Lung (tissue), 12 donors: ENCODE measurements around the gene LIMK2. TPM values are rescaled to one million over a fixed set of nuclear protein-coding genes. Genes with fewer than 3 reads are reported as not detected.

ENCODE experiments used
- ATAC-seq: fragments of 200-7000 bp; cut with Tn5 transposase; one replicate; pipeline ENCODE4 v1.9.1; 2020; ENCODE audit warnings: moderate number of reproducible peaks; ENCODE audit not compliant: insufficient read depth, low FRiP score
- DNase-seq, 3 donors: peaks; one replicate each; pipeline ENCODE4 v3.0.0-alpha.2; 2013 to 2017
- H3K27ac ChIP-seq, 2 donors: one replicate each; pipeline ENCODE4 v1.5.1; 2013; ENCODE audit warnings: mild to moderate bottlenecking in 2 of 2, moderate library complexity in 2 of 2, control low read depth in 1 of 2, inconsistent platforms in 1 of 2, low read depth in 1 of 2, low read length in 1 of 2
- H3K27me3 ChIP-seq, 3 donors: one replicate each; pipeline ENCODE4 v1.5.1; 2013; ENCODE audit warnings: low read length in 2 of 3; ENCODE audit not compliant: control insufficient read depth in 3 of 3, insufficient read depth in 3 of 3
- H3K36me3 ChIP-seq, 4 donors: one replicate each; pipeline ENCODE4 v1.5.1; 2013; ENCODE audit warnings: low read length in 4 of 4, mild to moderate bottlenecking in 1 of 4, moderate library complexity in 1 of 4; ENCODE audit not compliant: control insufficient read depth in 4 of 4, insufficient read depth in 4 of 4
- H3K4me1 ChIP-seq, 5 donors: one replicate each; pipeline ENCODE4 v1.5.1; 2013; ENCODE audit warnings: low read length in 5 of 5, mild to moderate bottlenecking in 2 of 5, moderate library complexity in 1 of 5; ENCODE audit not compliant: control insufficient read depth in 5 of 5, insufficient read depth in 5 of 5
- H3K4me3 ChIP-seq: one replicate; pipeline ENCODE4 v1.5.1; 2013; ENCODE audit warnings: mild to moderate bottlenecking, control low read depth, moderate library complexity
- H3K9ac ChIP-seq, 2 donors: one replicate each; pipeline ENCODE4 v1.5.1; 2013; ENCODE audit warnings: low read length in 2 of 2, control low read depth in 1 of 2; ENCODE audit not compliant: insufficient read depth in 1 of 2
- H3K9me3 ChIP-seq, 4 donors: one replicate each; pipeline ENCODE4 v1.5.1; 2013; ENCODE audit warnings: low read length in 3 of 4, mild to moderate bottlenecking in 1 of 4, moderate library complexity in 1 of 4; ENCODE audit not compliant: control insufficient read depth in 4 of 4, insufficient read depth in 3 of 4
- WGBS, 2 donors: extraction: QIAGEN DNeasy Blood & Tissue Kit; methylation state at CpG; one replicate each; pipeline ENCODE4 v1.1.7; 2013; 5-methylcytosine and 5-hydroxymethylcytosine counted together
- polyA plus RNA-seq, 2 donors: library from polyadenylated mRNA; stranded (reverse); fragments of 200-250 nt; gene quantifications; one replicate each; pipeline ENCODE4 v1.2.1, GENCODE V29; 2013
- total RNA-seq, 2 donors: library from RNA; depleted of rRNA in 1 of 2; stranded (reverse); fragments of >200 nt in 1 of 2; gene quantifications; one replicate each; pipeline ENCODE4 v1.2.1, GENCODE V29; 2014 to 2021
- TF ChIP-seq, protein P1 (sequence below): IDR thresholded peaks from 2 replicates; pipeline ENCODE4 v1.5.1; 2012; ENCODE audit warnings: mild to moderate bottlenecking; ENCODE audit errors: control extremely low read depth, extremely low read depth
- donor health status: control.
- donor health status: control.
- donor health status: Bipolar disorder and iron deficiency.
- donor health status: healthy.
- donor health status: DM: yes; HTN: yes; CAD: no.

LIMK2 gene
- total and polyA plus RNA-seq, 4 donors, result 27.3 to 113 (median 81.4) TPM

DNA sequence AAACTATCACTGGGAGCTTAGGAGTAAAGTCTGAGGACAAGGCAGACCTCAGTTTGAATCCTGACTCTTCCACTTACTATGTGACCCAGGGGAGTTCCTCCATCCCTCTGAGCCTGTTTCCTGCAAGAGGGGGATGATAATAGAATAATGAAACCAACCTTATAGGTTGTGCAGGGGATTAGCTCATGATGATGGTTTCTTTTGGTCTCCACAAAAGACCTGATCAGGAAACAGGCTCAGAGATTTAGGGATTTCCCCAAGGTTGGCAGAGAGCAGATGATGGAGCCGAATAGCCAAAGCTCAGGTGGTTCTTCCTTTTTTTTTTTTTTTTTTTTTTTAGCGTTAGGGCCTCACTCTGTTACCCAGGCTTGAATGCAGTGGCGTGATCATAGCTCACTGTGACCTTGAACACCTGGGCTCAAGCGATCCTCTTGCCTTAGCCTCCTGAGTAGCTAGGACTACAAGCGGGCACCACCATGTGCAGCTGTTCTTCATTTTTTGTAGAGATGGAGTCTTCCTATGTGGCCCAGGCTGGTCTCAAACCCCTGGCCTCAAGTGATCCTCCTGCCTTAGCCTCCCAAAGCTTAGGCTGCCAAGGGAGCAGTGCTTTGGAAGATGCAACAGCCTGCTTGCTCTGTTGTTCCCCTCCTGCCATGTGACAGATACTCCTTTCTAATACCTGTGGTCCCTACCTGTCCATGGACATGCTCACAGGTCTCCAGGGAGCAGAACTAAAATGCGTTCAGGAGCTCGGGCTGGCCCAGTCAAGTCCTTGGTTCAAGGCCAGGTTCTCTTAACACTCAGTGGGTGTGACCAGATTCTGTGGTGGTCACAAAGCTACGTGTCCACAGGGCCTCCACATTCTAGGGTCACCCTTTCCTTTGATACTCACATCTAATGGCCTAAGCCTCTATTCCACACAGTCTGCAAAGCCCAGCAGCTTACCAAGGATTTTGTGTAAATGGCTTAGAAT, 111.8 kb downstream of the LIMK2 start:
- Histone ChIP-seq H3K9me3 (no peaks in the 10 kb centered on the region), H3K9ac (no peak overlapping the region), H3K4me1 (peaks cover 0 to 8% (median 0%) of the 10 kb centered on the region in 5 donors), H3K27me3 (no peaks in the 10 kb centered on the region), H3K27ac (no peak overlapping the region), H3K36me3 (peaks cover 4 to 31% (median 21%) of the 10 kb centered on the region in 4 donors), H3K4me3 (no peak overlapping the region)
- DNase-seq, result no peak
- TF ChIP-seq, protein P1, sequence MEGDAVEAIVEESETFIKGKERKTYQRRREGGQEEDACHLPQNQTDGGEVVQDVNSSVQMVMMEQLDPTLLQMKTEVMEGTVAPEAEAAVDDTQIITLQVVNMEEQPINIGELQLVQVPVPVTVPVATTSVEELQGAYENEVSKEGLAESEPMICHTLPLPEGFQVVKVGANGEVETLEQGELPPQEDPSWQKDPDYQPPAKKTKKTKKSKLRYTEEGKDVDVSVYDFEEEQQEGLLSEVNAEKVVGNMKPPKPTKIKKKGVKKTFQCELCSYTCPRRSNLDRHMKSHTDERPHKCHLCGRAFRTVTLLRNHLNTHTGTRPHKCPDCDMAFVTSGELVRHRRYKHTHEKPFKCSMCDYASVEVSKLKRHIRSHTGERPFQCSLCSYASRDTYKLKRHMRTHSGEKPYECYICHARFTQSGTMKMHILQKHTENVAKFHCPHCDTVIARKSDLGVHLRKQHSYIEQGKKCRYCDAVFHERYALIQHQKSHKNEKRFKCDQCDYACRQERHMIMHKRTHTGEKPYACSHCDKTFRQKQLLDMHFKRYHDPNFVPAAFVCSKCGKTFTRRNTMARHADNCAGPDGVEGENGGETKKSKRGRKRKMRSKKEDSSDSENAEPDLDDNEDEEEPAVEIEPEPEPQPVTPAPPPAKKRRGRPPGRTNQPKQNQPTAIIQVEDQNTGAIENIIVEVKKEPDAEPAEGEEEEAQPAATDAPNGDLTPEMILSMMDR, result no peak
- ATAC-seq, result no peak
- WGBS, 2 donors, result 89 to 94% methylated on average over 7 to 8 of the region's 8 CpGs

DNA sequence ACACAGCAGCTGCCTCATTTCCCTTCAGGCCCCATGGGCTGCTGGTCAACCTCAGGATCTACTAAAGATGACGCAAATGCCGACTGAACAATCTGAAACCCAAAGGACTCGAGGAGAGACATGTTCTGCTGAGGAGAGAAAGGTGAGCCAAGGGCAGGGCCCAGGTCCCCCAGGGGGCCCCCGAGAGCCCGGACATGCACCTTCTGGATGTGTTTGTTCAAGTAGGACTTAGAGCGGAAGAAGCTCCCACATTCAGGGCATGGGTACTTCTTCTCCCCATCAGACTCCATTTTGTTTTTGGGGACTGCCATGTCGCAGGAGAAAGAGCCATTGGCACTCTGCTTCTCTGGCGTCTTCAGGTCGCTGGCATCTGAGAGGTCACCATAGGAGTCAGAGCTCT, 114.8 kb downstream of the LIMK2 start:
- 92 to 93% methylated on average over 9 of the region's 9 CpGs for WGBS, 2 donors
- no peak overlapping the region for H3K27ac ChIP-seq
- no peaks in the 10 kb centered on the region for H3K9me3 ChIP-seq
- H3K27me3 ChIP-seq, result no peaks in the 10 kb centered on the region
- no peak for DNase-seq
- H3K36me3 ChIP-seq, result peaks cover 9 to 45% (median 32%) of the 10 kb centered on the region in 4 donors
- no peaks in the 10 kb centered on the region for H3K4me1 ChIP-seq
- no peak overlapping the region for H3K9ac ChIP-seq
- ATAC-seq, result no peak
- H3K4me3 ChIP-seq, result no peak overlapping the region
- TF ChIP-seq, protein P1, result no peak

DNA sequence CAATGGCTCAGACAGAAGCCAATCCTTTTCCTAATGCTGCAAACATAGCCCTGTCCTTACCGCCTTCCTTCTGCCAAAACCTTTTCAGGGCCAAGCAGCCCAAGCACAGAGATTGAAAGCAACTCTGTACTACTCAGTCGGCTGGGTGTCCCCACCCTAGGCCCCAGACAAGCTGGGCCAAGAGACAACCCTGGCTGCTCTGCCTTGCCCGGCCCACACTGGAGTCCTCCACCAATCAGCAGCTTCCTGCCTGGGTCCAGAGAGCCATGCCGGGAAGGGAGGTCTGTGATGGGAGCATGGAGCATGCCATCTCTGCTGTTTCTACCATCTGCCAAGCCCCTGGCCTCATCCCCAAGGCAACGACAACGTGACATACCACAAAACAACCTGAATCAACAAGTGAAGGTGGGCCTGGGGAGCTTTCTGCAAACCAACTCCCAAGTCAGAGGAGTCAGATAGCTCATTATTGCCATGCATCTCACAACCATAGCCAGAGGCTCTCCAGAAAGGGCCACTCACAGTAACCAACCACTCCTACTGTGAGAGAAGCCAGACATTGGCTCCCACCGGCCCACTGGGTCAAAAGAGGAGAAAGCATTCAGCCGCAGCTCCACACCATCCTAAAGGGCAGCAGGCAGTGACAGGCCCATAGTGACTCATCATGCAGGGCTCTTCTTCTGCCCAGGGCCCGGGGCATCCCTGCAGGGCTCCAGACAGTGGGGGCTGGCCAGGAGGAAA, 115.9 kb downstream of the LIMK2 start:
- TF ChIP-seq, protein P1, result no peak

More for the DNA sequence above, 115.9 kb downstream of the LIMK2 start:
- H3K36me3 ChIP-seq, result peaks cover 11 to 52% (median 43%) of the 10 kb centered on the region in 4 donors
- WGBS, 2 donors, result 89 to 91% methylated on average over 9 of the region's 9 CpGs
- no peaks in the 10 kb centered on the region for H3K4me1 ChIP-seq
- H3K4me3 ChIP-seq, result no peak overlapping the region
- no peak overlapping the region for H3K27ac ChIP-seq
- ATAC-seq (no peak), DNase-seq (no peak)
- H3K9ac ChIP-seq, result no peak overlapping the region
- no peaks in the 10 kb centered on the region for H3K27me3 ChIP-seq
- no peaks in the 10 kb centered on the region for H3K9me3 ChIP-seq
